AG20443 (cell line): ENCODE data around the gene PRPF38B.
"Not testable (repeated sequence)": the region's sequence is repeated elsewhere in the genome, so short reads cannot be mapped to it uniquely, and the experiment has no call there.

Experiments
- DNase-seq: peaks from one replicate; pipeline ENCODE4 v3.0.0; 2012; ENCODE audit warnings: low spot score, mixed read lengths

PRPF38B gene

GRCh38 chr1:108679586-108680213 is 12.4 kb upstream of the PRPF38B start:
- no peak for DNase-seq

GRCh38 chr1:108681701-108682100 is 10.4 kb upstream of the PRPF38B start:
- not testable (repeated sequence) for DNase-seq

- no peak for DNase-seq
Observed at GRCh38 chr1:108685529-108685928, 6.6 kb upstream of the PRPF38B start.

GRCh38 chr1:108686614-108687313 is 5.3 kb upstream of the PRPF38B start:
- DNase-seq: peak; percentile 60

GRCh38 chr1:108691128-108691941 is 775 bp upstream of the PRPF38B start:
- DNase-seq: no peak

- DNase-seq: peak; percentile 50
Observed at GRCh38 chr1:108692724-108693655, 880 bp downstream of the PRPF38B start.

GRCh38 chr1:108695535-108695934 is 3.4 kb downstream of the PRPF38B start:
- no peak for DNase-seq

- DNase-seq: no peak
Observed at GRCh38 chr1:108699375-108700332, 7.5 kb downstream of the PRPF38B start.

- DNase-seq: no peak
Observed at GRCh38 chr1:108701176-108701849, 9.2 kb downstream of the PRPF38B start.

- not testable (repeated sequence) for DNase-seq
Observed at GRCh38 chr1:108702109-108702508, 10.0 kb downstream of the PRPF38B start.

- DNase-seq: no peak
Observed at GRCh38 chr1:108703939-108704338, 11.8 kb downstream of the PRPF38B start.

- peak; percentile 81 for DNase-seq
Observed at GRCh38 chr1:108704496-108704895, 12.4 kb downstream of the PRPF38B start.

GRCh38 chr1:108706643-108707042 is 14.5 kb downstream of the PRPF38B start:
- DNase-seq: no peak

GRCh38 chr1:108708691-108709660 is 16.9 kb downstream of the PRPF38B start:
- no peak for DNase-seq

- no peak for DNase-seq
Observed at GRCh38 chr1:108712606-108713150, 20.6 kb downstream of the PRPF38B start, which contains the start of gene FNDC7. Gene FNDC7, plus strand, starts transcription at chr1:108712908. Its CDS starts 26 bp downstream, at chr1:108712934.

GRCh38 chr1:108715932-108716331 is 23.8 kb downstream of the PRPF38B start:
- DNase-seq: no peak

GRCh38 chr1:108716437-108717230 is 24.5 kb downstream of the PRPF38B start:
- DNase-seq: peak; percentile 20
